Kidney glomerular epithelial cell (primary cell): Measurements from ENCODE around the gene KRT39.
"Not testable (repeated sequence)": the region's sequence is repeated elsewhere in the genome, so short reads cannot be mapped to it uniquely, and the experiment has no call there.

Experiments used
- DNase-seq: peaks from one replicate; lab custom pipeline; 2025; lab: John Stamatoyannopoulos, UW

KRT39 gene

GRCh38 chr17:40938981-40939380, 27.8 kb downstream of the KRT39 start:
- DNase-seq, result peak; percentile 30

DNA sequence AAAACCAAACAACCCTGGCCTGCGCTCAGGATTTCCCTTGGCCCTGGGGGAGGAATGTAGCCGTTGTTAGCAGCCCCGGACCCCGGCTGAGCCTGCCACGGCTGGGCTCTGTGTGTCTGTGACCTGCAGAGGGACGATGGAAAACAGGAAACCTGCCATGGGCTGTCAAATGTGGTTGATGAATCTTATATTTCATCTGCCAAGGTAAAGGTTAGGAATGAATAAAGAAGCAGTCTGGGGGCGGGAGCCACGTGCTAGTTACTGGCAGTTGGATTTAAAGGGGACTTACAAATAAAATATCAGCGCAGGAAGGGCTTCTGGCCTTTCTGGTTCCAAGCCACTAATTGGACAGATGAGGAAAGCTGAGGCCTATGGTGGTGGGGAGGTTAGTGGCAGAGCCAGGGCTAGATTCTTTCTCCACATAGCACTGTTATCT, 29.3 kb downstream of the KRT39 start, which contains the start of gene KRT23:
TSS of gene KRT23 (minus strand) at position 263 of the 436 bp plus-strand sequence. CDS start 1,043 bp downstream, outside the sequence.
- DNase-seq, result peak; percentile 54

DNA sequence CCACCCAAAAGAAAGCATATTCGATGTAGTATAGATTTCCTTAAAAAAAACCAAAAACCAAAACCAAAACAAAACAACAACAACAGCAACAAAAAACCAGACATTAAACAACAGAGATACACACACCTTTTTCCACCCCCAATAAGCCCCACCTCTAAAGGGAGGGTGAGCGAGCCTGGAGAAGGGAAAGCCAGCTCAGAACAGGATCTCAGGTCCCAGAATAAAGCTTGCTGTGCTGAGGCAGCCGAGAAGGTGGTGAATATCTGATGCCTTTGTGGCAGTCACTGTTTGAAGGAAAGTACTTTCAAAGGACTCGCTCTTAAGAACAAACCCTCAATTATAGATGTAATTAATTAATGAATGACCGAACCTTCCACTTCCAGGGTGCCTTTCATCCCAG, 29.8 kb downstream of the KRT39 start:
- no peak for DNase-seq

GRCh38 chr17:40936437-40936971, 30.2 kb downstream of the KRT39 start:
- peak; percentile 11 for DNase-seq

GRCh38 chr17:40935624-40936023, 31.1 kb downstream of the KRT39 start:
- DNase-seq, result peak; percentile 45

GRCh38 chr17:40932608-40933007, 34.1 kb downstream of the KRT39 start:
- DNase-seq, result peak; percentile 98

DNA sequence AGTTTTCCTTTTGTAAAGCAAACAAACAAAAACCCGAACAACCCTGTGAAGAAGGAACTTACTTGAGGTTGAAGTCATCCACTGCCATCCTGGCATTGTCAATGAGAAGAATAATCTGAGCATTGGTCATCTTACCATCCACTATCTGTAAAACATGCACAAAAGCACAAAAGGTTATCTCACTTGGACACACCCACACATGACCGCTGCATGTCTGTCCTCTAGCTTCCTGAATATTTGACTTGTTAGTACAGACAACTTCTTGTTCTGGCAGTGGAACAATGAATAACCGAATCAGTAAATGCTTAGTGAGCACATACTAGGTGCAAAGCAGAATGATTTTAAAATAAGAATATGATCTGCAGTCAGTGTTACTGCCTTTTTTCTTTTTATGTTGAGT, 35.4 kb downstream of the KRT39 start:
- DNase-seq, result peak; percentile 28

DNA sequence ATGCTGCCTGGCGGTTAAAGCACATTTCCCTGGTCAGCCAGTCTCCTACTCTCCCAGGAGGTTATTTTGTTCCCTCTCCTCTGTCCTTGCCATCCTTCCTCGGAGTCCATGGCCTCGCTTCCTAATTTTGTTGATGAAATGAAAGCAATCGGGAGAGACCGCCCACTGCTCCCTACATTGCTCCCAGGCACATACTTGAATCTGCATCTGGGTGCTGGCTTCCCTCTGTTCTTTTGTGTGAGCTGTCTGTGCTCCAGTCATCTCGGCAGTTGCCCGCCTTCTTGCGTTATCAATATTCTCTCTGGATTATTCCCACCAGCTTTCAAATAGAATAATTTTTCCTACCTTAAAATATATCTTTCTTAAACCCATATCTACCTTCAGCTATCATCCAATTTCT, 40.4 kb downstream of the KRT39 start:
- no peak for DNase-seq

- peak; percentile 94 for DNase-seq
Measured at GRCh38 chr17:40922239-40922638, 44.5 kb downstream of the KRT39 start.

DNA sequence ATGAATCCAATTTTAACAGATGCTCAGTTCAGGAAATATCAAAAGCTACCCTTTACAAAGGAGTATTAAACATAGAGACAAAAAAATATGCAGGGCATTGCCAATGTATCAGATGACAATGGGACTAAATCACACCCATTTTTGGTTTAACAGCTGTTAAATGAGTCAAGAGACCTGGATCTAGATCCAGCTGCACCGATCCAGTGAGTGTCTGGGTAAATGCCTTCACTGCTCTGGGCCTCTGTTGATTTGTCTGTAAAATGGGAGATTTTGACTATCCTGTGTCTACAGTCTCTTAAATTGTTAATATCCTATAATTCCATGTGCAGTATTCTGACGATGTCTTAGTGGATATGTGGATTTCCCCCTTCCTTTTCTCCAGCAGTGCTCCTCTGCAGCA, 45.7 kb downstream of the KRT39 start:
- no peak for DNase-seq

GRCh38 chr17:40917116-40917515, 49.6 kb downstream of the KRT39 start:
- not testable (repeated sequence) for DNase-seq

- DNase-seq, result no peak
Measured at GRCh38 chr17:40916366-40916765, 50.4 kb downstream of the KRT39 start.

DNA sequence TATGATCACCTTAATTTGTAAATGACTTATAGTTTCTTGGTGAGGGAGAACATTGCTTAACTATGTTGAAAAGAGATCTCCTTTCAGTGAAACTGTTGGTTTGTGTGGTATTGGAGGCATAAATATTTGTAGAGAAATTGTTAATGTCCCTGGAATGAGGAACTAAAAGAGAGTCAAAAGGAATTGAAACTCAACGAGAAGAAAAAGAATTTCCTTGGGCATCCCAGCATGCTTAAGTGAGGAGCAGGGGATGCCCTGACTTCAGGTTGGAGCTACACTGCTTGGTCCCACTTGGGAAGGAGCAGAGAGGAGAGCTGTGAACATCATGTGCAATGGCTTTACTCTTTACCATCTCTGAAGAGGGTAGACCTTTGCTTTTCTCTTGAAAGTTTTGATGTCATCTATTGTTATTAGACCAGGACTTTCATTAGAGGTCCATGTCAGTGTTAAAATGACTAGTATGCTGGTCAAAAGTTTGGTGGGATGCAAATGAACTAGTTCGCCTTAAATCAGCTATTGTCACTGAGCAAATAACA, 51.0 kb downstream of the KRT39 start:
- DNase-seq, result peak; percentile 92

GRCh38 chr17:40915199-40915661, 51.5 kb downstream of the KRT39 start:
- peak; percentile 100 for DNase-seq

DNA sequence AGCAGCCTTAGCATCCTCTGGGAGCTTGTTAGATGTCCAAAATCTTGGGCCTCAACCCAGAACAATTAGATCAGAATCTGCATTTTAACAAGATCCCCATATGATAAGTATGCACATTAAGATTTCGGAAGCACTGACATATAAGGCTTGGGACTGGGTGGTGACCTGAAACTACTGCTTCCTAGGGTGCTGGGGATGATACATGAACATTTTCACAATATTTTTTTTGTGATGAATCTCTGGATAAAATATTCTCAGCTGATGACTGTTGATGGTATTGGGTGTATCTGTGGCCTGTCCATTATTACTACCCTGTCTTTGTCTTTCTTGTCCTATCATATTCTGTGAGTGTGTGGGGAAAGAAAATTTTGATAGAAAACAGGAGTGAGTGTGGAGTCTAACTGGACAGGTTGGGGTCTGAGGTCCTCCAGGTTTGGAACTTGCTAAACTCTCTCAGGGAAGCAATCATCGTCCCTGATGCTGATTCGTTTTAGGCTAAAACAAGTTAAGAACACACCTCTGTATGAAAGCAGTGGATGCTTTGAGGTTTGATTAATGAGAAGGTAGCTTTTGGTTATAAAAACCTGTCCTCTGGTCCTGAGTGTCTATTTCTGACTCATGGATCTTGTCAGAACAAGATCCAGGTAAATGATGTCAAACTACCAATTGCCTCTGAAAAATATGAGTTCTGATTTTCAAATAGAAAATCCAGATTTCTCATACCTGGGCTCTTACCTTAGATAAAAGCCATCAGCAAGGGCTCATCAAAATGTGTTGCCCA, 52.5 kb downstream of the KRT39 start:
- DNase-seq, result no peak

DNA sequence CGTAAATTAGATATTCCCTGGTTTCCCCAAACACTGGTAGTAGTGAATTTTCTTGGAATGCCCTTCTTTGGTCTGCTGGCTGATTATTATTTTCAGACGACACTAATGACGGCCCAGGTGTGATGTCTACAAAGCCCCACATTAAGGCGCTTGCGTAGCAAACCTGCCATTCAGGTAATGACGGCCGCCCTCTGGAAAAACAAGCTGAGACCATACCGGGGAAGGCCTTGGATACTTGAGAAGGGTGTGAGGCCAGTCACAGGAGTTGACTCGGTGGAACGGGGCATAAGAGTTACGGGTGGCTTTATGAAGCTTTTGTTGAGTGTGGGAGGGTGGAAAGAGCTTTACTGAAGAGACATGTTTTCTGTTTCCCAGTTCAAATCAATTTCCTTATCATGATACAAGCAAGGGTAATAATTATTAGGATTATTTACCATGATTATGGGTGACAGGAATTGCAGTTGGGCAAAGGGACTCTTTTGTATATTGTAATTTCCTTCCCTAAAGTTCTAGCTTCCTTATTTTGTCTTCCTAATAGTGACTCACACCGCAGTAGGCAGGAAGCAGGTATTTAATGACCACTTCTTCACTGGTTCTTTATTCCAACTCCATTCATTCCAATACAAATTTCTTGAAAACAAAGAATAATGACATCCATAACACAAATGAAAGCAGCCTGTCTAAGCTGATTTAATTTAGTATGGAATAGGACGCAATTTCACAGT, 54.1 kb downstream of the KRT39 start:
- no peak for DNase-seq

DNA sequence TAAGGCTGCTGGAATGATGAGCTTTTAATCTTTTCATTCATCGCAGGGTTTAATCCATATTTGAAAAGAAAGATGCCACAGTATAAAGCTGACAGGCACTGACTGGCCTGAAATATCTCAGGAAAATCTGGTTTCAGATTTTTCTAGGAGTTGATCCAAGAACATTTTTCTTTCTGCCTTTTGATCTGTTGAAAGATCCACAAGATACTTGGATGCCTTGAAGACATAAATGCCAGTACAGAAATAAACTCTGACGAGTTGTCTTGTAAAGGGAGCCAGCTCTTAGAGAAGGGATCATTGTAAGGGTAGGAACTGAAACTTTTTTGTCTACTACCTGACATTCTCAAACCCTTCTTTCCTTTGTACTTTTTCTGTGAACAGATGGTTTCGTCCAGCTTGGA, 56.3 kb downstream of the KRT39 start:
- DNase-seq, result no peak

DNA sequence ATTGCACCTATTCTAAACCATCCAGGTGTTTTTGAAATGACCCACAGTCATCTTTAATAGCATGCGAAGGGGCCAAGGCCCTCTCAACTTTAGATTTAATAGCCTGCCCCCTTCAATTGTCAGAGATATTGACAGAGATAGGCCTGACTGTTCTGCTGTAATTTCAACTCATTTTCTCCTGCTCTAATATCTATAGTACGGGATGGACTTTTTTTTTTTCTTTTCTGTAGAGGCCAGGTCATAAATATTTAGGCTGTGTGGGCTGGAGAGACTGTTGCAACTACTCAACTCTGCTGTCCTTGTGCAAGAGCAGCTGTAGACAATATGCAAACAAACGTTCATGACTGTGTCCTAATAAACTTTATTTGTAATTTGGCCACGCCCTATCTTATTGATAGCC, 57.0 kb downstream of the KRT39 start:
- DNase-seq, result peak; percentile 86

DNA sequence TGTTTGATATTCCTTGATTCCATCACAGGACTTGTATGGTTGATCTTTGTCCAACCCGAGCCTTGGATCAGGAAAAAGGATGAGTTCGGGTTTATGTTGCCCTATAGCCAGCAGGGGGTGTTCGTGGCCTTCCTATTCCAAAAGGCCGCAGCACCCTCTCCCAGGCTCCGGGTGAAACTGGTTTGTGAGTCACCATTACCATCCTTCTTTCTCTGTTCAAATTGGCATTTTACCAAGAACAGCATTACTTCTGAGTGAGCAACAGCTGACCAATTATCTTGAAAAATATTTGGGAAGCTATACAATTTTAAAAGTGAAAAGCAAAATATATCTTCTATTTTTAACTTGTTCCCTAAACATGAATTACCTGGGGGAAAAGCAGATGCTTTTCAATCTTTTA, 57.4 kb downstream of the KRT39 start:
- peak; percentile 98 for DNase-seq
